HEK293 (cell line): ENCODE results near the gene NFIC.
A peak's percentile ranks its signal among the peaks of the same experiment; 100 is the strongest.

Experiments
- GLIS1 ChIP-seq: fragments of 450-650 bp; formaldehyde crosslinking; IDR thresholded peaks from 2 replicates; pipeline ENCODE4 v1.5.1; 2016; ENCODE audit warnings: missing biosample characterization, missing genetic modification characterization
- GLIS2 ChIP-seq: fragments of 450-650 bp; formaldehyde crosslinking; IDR thresholded peaks from 2 replicates; pipeline ENCODE4 v1.5.1; 2016; ENCODE audit warnings: missing biosample characterization, missing genetic modification characterization
- KLF1 ChIP-seq: fragments of 450-650 bp; formaldehyde crosslinking; IDR thresholded peaks from 2 replicates; pipeline ENCODE4 v1.5.1; 2016; ENCODE audit warnings: missing biosample characterization, missing genetic modification characterization
- PATZ1 ChIP-seq: fragments of 450-650 bp; formaldehyde crosslinking; IDR thresholded peaks from 2 replicates; pipeline ENCODE4 v1.5.1; 2016; ENCODE audit warnings: missing biosample characterization, missing genetic modification characterization
- PRDM2 ChIP-seq: fragments of 450-650 bp; formaldehyde crosslinking; IDR thresholded peaks from 2 replicates; pipeline ENCODE4 v1.5.1; 2016; ENCODE audit warnings: missing biosample characterization, missing genetic modification characterization, borderline replicate concordance
- ZBTB17 ChIP-seq: fragments of 450-650 bp; formaldehyde crosslinking; IDR thresholded peaks from 2 replicates; pipeline ENCODE4 v1.5.1; 2016; ENCODE audit warnings: missing biosample characterization, missing genetic modification characterization
- ZBTB20 ChIP-seq: fragments of 450-650 bp; formaldehyde crosslinking; IDR thresholded peaks from 2 replicates; pipeline ENCODE4 v1.5.1; 2016; ENCODE audit warnings: missing biosample characterization, missing genetic modification characterization
- ZBTB7A ChIP-seq: fragments of 450-650 bp; formaldehyde crosslinking; IDR thresholded peaks from 2 replicates; pipeline ENCODE4 v1.5.1; 2016; ENCODE audit warnings: low read depth, missing biosample characterization, missing genetic modification characterization
- ZIC2 ChIP-seq: fragments of 450-650 bp; formaldehyde crosslinking; IDR thresholded peaks from 2 replicates; pipeline ENCODE4 v1.5.1; 2016; ENCODE audit warnings: missing biosample characterization, missing genetic modification characterization
- ZNF114 ChIP-seq: fragments of 450-650 bp; formaldehyde crosslinking; IDR thresholded peaks from 2 replicates; pipeline ENCODE4 v1.5.0; 2017; ENCODE audit warnings: missing biosample characterization, missing genetic modification characterization
- ZNF146 ChIP-seq: fragments of 450-650 bp; formaldehyde crosslinking; IDR thresholded peaks from 2 replicates; pipeline ENCODE4 v1.5.1; 2016; ENCODE audit warnings: missing biosample characterization, missing genetic modification characterization
- ZNF169 ChIP-seq: fragments of 450-650 bp; formaldehyde crosslinking; IDR thresholded peaks from 2 replicates; pipeline ENCODE4 v1.5.1; 2016; ENCODE audit warnings: missing biosample characterization, missing genetic modification characterization
- ZNF202 ChIP-seq: fragments of 450-650 bp; formaldehyde crosslinking; IDR thresholded peaks from 2 replicates; pipeline ENCODE4 v1.5.1; 2016; ENCODE audit warnings: missing biosample characterization, missing genetic modification characterization, borderline replicate concordance
- ZNF423 ChIP-seq: fragments of 450-650 bp; formaldehyde crosslinking; IDR thresholded peaks from 2 replicates; pipeline ENCODE4 v1.5.1; 2016; ENCODE audit warnings: missing biosample characterization, missing genetic modification characterization
- ZNF510 ChIP-seq: fragments of 450-650 bp; formaldehyde crosslinking; IDR thresholded peaks from 2 replicates; pipeline ENCODE4 v1.5.1; 2018; ENCODE audit warnings: mild to moderate bottlenecking, missing genetic modification characterization, missing biosample characterization; ENCODE audit not compliant: insufficient replicate concordance
- ZNF548 ChIP-seq: fragments of 450-650 bp; formaldehyde crosslinking; IDR thresholded peaks from 2 replicates; pipeline ENCODE4 v1.5.1; 2016; ENCODE audit warnings: missing biosample characterization, missing genetic modification characterization
- ZNF571 ChIP-seq: fragments of 450-650 bp; formaldehyde crosslinking; IDR thresholded peaks from 2 replicates; pipeline ENCODE4 v1.5.0; 2017; ENCODE audit warnings: missing biosample characterization, missing genetic modification characterization
- ZNF600 ChIP-seq: fragments of 450-650 bp; formaldehyde crosslinking; IDR thresholded peaks from 2 replicates; pipeline ENCODE4 v1.5.1; 2016; ENCODE audit warnings: missing biosample characterization, missing genetic modification characterization
- ZNF623 ChIP-seq: fragments of 450-650 bp; formaldehyde crosslinking; IDR thresholded peaks from 2 replicates; pipeline ENCODE4 v1.5.1; 2016; ENCODE audit warnings: missing biosample characterization, missing genetic modification characterization
- ZNF843 ChIP-seq: fragments of 450-650 bp; formaldehyde crosslinking; IDR thresholded peaks from 2 replicates; pipeline ENCODE4 v1.5.1; 2016; ENCODE audit warnings: missing biosample characterization, missing genetic modification characterization
- ZSCAN23 ChIP-seq: fragments of 450-650 bp; formaldehyde crosslinking; IDR thresholded peaks from 2 replicates; pipeline ENCODE4 v1.5.1; 2016; ENCODE audit warnings: missing biosample characterization, missing genetic modification characterization
- ZSCAN30 ChIP-seq: fragments of 450-650 bp; IDR thresholded peaks from 2 replicates; pipeline ENCODE4 v1.5.1; 2018; ENCODE audit warnings: missing biosample characterization, mild to moderate bottlenecking, missing genetic modification characterization, moderate library complexity
- TF ChIP-seq, protein P1 (sequence below): IDR thresholded peaks from 2 replicates; pipeline ENCODE4 v1.6.1; 2011; ENCODE audit warnings: mild to moderate bottlenecking, low read depth, low read length, borderline replicate concordance
- TF ChIP-seq, protein P2 (sequence below): fragments of 450-650 bp; formaldehyde crosslinking; IDR thresholded peaks from 2 replicates; pipeline ENCODE4 v1.5.1; 2016; ENCODE audit warnings: missing biosample characterization, missing genetic modification characterization
- TF ChIP-seq, protein P3 (sequence below): fragments of 450-650 bp; formaldehyde crosslinking; IDR thresholded peaks from 2 replicates; pipeline ENCODE4 v1.5.1; 2016; ENCODE audit warnings: missing biosample characterization, missing genetic modification characterization
- TF ChIP-seq, protein P4 (sequence below): fragments of 450-650 bp; formaldehyde crosslinking; IDR thresholded peaks from 2 replicates; pipeline ENCODE4 v1.5.1; 2017; ENCODE audit warnings: missing biosample characterization, missing genetic modification characterization

NFIC gene

DNA sequence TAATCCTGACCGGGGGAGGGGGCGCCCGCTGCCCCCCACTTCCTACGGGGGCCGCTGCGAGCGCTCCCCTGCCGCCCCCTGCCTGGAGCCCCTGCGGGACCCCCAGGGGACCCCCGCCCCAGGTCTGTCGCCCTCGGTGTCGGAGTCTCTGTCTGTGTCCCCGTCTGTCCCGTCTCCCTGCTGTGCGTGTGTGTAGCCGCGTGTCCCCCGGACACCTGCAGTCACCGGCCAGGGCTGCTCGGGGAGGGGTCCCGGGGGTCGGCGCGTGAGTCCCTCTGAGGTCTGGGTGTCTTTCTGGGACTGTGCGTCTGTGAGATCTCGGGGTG, 7.7 kb upstream of the NFIC start (continued):
- peak; percentile 3; the same call in 1 of the 2 replicates for TF ChIP-seq GLIS1
- TF ChIP-seq ZBTB20 (tag by site-specific recombination), result peak; percentile 50; the same call in 1 of the 2 replicates
- TF ChIP-seq ZNF169 (tag by site-specific recombination), result no peak
- TF ChIP-seq GLIS2 (tag by site-specific recombination), result 0 out of 2 replicates have a peak, but pooled peaks have one; percentile 42
- TF ChIP-seq ZNF202 (tag by site-specific recombination), result no peak
- TF ChIP-seq, protein P1, sequence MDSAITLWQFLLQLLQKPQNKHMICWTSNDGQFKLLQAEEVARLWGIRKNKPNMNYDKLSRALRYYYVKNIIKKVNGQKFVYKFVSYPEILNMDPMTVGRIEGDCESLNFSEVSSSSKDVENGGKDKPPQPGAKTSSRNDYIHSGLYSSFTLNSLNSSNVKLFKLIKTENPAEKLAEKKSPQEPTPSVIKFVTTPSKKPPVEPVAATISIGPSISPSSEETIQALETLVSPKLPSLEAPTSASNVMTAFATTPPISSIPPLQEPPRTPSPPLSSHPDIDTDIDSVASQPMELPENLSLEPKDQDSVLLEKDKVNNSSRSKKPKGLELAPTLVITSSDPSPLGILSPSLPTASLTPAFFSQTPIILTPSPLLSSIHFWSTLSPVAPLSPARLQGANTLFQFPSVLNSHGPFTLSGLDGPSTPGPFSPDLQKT, result no peak
- no peak for TF ChIP-seq ZNF114 (tag by site-specific recombination)
- TF ChIP-seq, protein P2, sequence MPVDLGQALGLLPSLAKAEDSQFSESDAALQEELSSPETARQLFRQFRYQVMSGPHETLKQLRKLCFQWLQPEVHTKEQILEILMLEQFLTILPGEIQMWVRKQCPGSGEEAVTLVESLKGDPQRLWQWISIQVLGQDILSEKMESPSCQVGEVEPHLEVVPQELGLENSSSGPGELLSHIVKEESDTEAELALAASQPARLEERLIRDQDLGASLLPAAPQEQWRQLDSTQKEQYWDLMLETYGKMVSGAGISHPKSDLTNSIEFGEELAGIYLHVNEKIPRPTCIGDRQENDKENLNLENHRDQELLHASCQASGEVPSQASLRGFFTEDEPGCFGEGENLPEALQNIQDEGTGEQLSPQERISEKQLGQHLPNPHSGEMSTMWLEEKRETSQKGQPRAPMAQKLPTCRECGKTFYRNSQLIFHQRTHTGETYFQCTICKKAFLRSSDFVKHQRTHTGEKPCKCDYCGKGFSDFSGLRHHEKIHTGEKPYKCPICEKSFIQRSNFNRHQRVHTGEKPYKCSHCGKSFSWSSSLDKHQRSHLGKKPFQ (tag by site-specific recombination), result no peak
- no peak for TF ChIP-seq ZNF600 (tag by site-specific recombination)
- TF ChIP-seq ZIC2 (tag by site-specific recombination), result peak; percentile 89
- TF ChIP-seq, protein P3, sequence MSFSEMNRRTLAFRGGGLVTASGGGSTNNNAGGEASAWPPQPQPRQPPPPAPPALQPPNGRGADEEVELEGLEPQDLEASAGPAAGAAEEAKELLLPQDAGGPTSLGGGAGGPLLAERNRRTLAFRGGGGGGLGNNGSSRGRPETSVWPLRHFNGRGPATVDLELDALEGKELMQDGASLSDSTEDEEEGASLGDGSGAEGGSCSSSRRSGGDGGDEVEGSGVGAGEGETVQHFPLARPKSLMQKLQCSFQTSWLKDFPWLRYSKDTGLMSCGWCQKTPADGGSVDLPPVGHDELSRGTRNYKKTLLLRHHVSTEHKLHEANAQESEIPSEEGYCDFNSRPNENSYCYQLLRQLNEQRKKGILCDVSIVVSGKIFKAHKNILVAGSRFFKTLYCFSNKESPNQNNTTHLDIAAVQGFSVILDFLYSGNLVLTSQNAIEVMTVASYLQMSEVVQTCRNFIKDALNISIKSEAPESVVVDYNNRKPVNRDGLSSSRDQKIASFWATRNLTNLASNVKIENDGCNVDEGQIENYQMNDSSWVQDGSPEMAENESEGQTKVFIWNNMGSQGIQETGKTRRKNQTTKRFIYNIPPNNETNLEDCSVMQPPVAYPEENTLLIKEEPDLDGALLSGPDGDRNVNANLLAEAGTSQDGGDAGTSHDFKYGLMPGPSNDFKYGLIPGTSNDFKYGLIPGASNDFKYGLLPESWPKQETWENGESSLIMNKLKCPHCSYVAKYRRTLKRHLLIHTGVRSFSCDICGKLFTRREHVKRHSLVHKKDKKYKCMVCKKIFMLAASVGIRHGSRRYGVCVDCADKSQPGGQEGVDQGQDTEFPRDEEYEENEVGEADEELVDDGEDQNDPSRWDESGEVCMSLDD (tag by site-specific recombination), result no peak
- no peak for TF ChIP-seq ZNF571 (tag by site-specific recombination)
- TF ChIP-seq PRDM2 (tag by site-specific recombination), result no peak
- TF ChIP-seq KLF1 (tag by site-specific recombination), result no peak
- TF ChIP-seq ZBTB17 (tag by site-specific recombination), result no peak
- TF ChIP-seq PATZ1 (tag by site-specific recombination), result peak; percentile 66; the same call in 1 of the 2 replicates
- TF ChIP-seq ZNF146, result no peak
- TF ChIP-seq ZNF843, result no peak
- no peak for TF ChIP-seq ZNF548 (tag by site-specific recombination)
- TF ChIP-seq ZNF510 (tag by site-specific recombination), result no peak
- TF ChIP-seq ZNF623, result no peak
- TF ChIP-seq ZNF423 (tag by site-specific recombination), result no peak
- peak; percentile 75 for TF ChIP-seq ZBTB7A (tag by site-specific recombination)
- TF ChIP-seq, protein P4, sequence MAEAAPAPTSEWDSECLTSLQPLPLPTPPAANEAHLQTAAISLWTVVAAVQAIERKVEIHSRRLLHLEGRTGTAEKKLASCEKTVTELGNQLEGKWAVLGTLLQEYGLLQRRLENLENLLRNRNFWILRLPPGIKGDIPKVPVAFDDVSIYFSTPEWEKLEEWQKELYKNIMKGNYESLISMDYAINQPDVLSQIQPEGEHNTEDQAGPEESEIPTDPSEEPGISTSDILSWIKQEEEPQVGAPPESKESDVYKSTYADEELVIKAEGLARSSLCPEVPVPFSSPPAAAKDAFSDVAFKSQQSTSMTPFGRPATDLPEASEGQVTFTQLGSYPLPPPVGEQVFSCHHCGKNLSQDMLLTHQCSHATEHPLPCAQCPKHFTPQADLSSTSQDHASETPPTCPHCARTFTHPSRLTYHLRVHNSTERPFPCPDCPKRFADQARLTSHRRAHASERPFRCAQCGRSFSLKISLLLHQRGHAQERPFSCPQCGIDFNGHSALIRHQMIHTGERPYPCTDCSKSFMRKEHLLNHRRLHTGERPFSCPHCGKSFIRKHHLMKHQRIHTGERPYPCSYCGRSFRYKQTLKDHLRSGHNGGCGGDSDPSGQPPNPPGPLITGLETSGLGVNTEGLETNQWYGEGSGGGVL (tag by site-specific recombination), result no peak
- TF ChIP-seq ZSCAN23 (tag by site-specific recombination), result no peak
- no peak for TF ChIP-seq ZSCAN30 (tag by site-specific recombination)
